Placental pericyte (primary cell): ENCODE data around the gene PLXNB2. TPM values are rescaled to one million over a fixed set of nuclear protein-coding genes. Genes with fewer than 3 reads are reported as not detected.

Experiments
- total RNA-seq: library from RNA; depleted of rRNA; stranded (reverse); fragments of >200 nt; gene quantifications from 2 replicates; pipeline ENCODE4 v1.2.3, GENCODE V29; 2012

The PLXNB2 gene, protein sequence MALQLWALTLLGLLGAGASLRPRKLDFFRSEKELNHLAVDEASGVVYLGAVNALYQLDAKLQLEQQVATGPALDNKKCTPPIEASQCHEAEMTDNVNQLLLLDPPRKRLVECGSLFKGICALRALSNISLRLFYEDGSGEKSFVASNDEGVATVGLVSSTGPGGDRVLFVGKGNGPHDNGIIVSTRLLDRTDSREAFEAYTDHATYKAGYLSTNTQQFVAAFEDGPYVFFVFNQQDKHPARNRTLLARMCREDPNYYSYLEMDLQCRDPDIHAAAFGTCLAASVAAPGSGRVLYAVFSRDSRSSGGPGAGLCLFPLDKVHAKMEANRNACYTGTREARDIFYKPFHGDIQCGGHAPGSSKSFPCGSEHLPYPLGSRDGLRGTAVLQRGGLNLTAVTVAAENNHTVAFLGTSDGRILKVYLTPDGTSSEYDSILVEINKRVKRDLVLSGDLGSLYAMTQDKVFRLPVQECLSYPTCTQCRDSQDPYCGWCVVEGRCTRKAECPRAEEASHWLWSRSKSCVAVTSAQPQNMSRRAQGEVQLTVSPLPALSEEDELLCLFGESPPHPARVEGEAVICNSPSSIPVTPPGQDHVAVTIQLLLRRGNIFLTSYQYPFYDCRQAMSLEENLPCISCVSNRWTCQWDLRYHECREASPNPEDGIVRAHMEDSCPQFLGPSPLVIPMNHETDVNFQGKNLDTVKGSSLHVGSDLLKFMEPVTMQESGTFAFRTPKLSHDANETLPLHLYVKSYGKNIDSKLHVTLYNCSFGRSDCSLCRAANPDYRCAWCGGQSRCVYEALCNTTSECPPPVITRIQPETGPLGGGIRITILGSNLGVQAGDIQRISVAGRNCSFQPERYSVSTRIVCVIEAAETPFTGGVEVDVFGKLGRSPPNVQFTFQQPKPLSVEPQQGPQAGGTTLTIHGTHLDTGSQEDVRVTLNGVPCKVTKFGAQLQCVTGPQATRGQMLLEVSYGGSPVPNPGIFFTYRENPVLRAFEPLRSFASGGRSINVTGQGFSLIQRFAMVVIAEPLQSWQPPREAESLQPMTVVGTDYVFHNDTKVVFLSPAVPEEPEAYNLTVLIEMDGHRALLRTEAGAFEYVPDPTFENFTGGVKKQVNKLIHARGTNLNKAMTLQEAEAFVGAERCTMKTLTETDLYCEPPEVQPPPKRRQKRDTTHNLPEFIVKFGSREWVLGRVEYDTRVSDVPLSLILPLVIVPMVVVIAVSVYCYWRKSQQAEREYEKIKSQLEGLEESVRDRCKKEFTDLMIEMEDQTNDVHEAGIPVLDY (N-terminal part only)
- 174 and 339 TPM in 2 replicates for total RNA-seq

GRCh38 chr22:50306753-50307749, at the start of gene PLXNB2:
Gene PLXNB2, minus strand, starts transcription at chr22:50307646. Its CDS starts 17,062 bp downstream, at chr22:50290584.

GRCh38 chr22:50342651-50343540, 35.5 kb upstream of the PLXNB2 start, which contains the start of gene PPP6R2:
Gene PPP6R2, plus strand, starts transcription at chr22:50343327. Its CDS starts 50,582 bp downstream, at chr22:50393909.

GRCh38 chr22:50326956-50327710, 19.7 kb upstream of the PLXNB2 start, which contains the start of gene DENND6B:
Gene DENND6B, minus strand, starts transcription at chr22:50327012. Its CDS starts 24 bp downstream, at chr22:50326988.

DNA sequence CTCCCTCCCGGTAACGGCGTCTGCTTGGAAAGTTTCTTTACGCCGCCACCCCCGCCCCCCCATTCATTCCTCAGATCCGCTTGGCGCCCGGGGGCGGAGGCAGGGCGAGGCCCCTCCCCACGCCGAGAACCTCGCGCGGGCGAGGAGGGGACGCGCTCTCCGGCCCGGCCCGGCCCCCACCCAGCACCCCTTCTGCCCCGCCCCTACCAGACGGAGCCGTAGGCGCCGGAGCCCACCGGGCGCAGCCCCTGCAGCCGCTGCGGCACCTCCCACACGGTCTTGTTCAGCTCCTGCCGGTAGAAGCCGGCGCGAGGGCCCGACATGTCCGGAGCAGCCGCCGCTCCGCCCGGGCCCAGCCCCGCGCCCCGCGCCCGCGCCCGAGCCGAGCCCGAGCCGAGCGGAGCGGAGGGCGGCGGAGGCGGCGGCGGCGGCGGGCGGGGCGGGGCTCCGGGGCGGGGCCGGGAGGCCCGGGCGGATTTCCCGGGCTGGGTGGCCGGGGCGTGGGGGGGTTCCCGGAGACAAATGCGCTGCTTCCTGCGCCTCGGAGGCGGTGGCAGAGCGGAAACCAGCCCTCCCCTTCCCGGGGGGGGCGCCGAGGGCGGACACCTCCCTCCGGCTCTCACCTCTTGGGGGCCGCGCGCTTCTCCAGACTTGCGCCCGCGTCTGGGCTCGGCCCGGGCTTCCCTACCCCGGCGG, 37.3 kb downstream of the PLXNB2 start, which contains the start of gene MAPK11:
Gene MAPK11 (minus strand): TSS at position 411 of the 696 bp plus-strand sequence. CDS start 88 bp downstream, at position 323.

GRCh38 chr22:50261615-50262459, 45.6 kb downstream of the PLXNB2 start, which contains the start of gene MAPK12:
Gene MAPK12, minus strand, starts transcription at chr22:50261683. Its CDS starts 174 bp downstream, at chr22:50261509.

DNA sequence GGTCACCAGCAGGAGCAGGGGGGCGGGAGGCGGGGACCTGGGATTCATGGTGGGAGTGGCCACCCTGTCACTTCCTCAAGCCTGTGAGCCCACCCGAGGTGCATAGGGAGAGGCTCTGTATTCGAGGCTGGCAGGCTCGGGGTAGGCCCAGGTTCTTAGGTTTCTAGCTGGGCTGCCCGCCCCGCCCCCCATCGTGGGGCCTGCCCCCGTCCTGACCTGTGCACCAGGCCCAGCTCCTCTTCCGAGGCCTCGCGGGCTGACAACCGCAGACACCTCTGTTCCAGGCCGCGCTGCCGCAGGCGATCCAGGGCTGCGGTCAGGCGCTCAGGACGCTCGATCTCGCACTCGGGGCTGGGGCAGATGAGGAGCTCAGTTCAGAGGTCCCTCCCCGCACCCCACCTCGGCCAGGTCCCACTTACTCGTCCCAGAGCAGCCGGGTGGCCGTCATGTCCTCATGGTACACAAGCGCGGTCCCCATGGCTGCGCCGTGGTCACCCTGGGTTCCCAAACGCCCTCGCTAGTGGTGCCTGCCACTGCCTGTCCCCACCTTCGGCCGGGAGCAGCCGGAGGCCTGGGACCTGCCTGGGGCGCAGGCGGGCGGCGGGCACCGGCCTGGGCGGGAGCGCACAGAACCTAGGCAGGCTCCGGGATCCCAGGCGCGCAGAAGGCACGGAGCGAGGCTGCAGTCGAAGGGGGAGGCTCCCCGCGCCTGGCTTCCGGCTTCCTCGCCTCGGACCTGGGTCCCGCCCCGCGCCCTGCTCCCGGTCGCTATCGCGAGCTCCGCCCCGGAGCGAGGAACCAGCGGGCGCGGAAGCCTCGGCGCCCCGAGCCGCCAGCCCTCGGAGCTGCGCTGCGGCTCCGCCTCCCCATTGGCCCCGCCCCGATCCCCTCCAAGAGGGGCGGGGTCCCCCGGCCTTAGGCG, 56.6 kb downstream of the PLXNB2 start, which contains the start of gene HDAC10:
Gene HDAC10 (minus strand): TSS at position 711 of the 922 bp plus-strand sequence. CDS start 233 bp downstream, at position 478.

DNA sequence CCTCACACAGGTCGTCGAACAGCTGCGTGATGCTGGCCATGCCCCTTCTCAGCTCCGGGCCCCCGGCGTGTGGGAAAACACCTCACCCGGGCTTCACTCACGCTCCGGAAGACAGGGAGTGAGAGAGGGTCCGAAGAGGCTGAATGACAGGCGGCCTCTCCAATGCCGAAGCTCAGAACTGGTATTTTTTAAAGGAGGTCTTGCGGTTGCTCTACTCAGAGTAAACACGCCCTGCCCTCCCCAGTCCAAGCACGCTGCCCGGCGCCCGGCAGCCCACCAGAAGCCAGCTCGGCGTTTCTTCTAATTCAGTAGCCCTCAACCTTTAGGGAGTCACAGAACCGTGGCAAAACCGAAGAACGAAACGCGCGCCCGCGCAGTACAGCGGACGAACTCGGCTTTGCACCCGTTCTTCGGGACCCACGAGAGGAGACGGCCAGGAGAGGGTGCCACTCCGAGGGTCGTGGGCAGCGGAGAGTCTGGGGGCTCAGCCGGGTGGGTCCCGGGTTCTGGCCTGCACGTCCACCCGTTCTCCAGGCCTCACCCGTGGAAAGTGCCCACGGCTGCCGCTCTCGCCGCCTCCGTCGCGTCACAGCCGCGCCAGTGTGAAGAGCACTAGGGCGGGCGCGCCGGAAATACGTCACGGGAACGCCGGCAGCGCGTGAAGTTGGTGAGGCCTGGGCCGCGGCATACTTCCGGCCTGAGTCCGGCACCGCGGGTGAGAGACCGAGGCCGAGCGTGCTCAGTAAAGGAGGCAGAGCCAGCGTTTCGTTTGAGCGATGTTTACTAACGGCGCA, 62.8 kb downstream of the PLXNB2 start, which contains the start of gene TUBGCP6:
Gene TUBGCP6 (minus strand): TSS at position 604 of the 794 bp plus-strand sequence. CDS start 564 bp downstream, at position 40.

Other genes with a start within 250 kb of the PLXNB2 start
- gene TTLL8, start 249.3 kb downstream of the PLXNB2 start, total RNA-seq: not detected in 2 replicates
- gene MLC1, start 222.2 kb downstream of the PLXNB2 start, total RNA-seq: under 0.01 and 0.44 TPM in 2 replicates
- gene MOV10L1, start 217.6 kb downstream of the PLXNB2 start, total RNA-seq: 5.5 and 5.7 TPM in 2 replicates
- gene PANX2, start 136.9 kb downstream of the PLXNB2 start, total RNA-seq: 0.86 and 3.7 TPM in 2 replicates
- 47.1 and 71.3 TPM in 2 replicates for gene TRABD, start 121.7 kb downstream of the PLXNB2 start, total RNA-seq
- gene SELENOO, start 106.6 kb downstream of the PLXNB2 start, total RNA-seq: 14.4 and 16.2 TPM in 2 replicates
- 25.4 and 38.9 TPM in 2 replicates for gene TUBGCP6, start 62.6 kb downstream of the PLXNB2 start, total RNA-seq
- 20.4 and 24.1 TPM in 2 replicates for gene HDAC10, start 56.4 kb downstream of the PLXNB2 start, total RNA-seq
- 41.5 and 55.6 TPM in 2 replicates for gene MAPK12, start 46.0 kb downstream of the PLXNB2 start, total RNA-seq
- gene MAPK11, start 37.3 kb downstream of the PLXNB2 start, total RNA-seq: 4.2 and 10.3 TPM in 2 replicates
- 1.7 and 3.3 TPM in 2 replicates for gene DENND6B, start 19.4 kb upstream of the PLXNB2 start, total RNA-seq
- 69.4 and 72.3 TPM in 2 replicates for gene PPP6R2, start 35.7 kb upstream of the PLXNB2 start, total RNA-seq
- gene SBF1, start 167.4 kb upstream of the PLXNB2 start, total RNA-seq: 110 TPM in 2 replicates
- 2.7 and 13.3 TPM in 2 replicates for gene ADM2, start 173.9 kb upstream of the PLXNB2 start, total RNA-seq
- gene MIOX, start 179.2 kb upstream of the PLXNB2 start, total RNA-seq: 0.14 TPM in 1 of 2 replicates, not detected in the other
- gene LMF2, start 200.1 kb upstream of the PLXNB2 start, total RNA-seq: 60.6 and 130 TPM in 2 replicates
- 24.9 and 75.3 TPM in 2 replicates for gene NCAPH2, start 200.6 kb upstream of the PLXNB2 start, total RNA-seq
- gene SCO2, start 218.0 kb upstream of the PLXNB2 start, total RNA-seq: 3.7 and 4.9 TPM in 2 replicates
- 34.4 and 236 TPM in 2 replicates for gene TYMP, start 222.4 kb upstream of the PLXNB2 start, total RNA-seq
- gene KLHDC7B, start 238.3 kb upstream of the PLXNB2 start, total RNA-seq: 5.3 TPM in 1 of 2 replicates, not detected in the other